ENCODE results near the gene RAP1A.

DNA sequence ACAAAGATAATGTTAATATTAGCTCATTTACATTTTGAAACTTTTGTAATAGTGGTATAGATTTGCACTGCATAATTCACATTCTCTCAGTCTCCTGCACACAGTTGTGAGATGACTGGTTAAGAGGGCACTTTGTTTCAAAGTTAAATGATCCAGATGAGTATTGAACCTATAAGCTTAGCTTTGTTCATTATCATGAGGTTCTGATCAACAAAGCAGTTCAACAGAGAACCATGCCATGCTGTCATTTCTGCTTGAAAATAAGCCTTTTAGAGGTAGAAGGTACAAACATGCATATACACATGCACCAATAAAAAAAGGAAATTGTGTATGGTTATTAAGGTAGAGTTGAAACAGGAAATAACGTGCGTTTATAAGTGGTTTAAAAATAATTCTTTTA lies 4.8 kb downstream of the RAP1A start:
- TF ChIP-seq, protein P1, sequence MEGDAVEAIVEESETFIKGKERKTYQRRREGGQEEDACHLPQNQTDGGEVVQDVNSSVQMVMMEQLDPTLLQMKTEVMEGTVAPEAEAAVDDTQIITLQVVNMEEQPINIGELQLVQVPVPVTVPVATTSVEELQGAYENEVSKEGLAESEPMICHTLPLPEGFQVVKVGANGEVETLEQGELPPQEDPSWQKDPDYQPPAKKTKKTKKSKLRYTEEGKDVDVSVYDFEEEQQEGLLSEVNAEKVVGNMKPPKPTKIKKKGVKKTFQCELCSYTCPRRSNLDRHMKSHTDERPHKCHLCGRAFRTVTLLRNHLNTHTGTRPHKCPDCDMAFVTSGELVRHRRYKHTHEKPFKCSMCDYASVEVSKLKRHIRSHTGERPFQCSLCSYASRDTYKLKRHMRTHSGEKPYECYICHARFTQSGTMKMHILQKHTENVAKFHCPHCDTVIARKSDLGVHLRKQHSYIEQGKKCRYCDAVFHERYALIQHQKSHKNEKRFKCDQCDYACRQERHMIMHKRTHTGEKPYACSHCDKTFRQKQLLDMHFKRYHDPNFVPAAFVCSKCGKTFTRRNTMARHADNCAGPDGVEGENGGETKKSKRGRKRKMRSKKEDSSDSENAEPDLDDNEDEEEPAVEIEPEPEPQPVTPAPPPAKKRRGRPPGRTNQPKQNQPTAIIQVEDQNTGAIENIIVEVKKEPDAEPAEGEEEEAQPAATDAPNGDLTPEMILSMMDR (IDR thresholded peaks at IDR 0.05; ENCODE audit: borderline replicate concordance, extremely low read depth, low read length, poor library complexity, severe bottlenecking), result no peak
- TF ChIP-seq EZH2 (IDR thresholded peaks at IDR 0.05; ENCODE audit: borderline replicate concordance, low read depth, low read length, severe bottlenecking), result no peak

All from DND-41 (cell line).